GM21717 (cell line): ENCODE data around the gene ACBD6.
"Not testable (repeated sequence)": the region's sequence is repeated elsewhere in the genome, so short reads cannot be mapped to it uniquely, and the experiment has no call there.

ENCODE experiments used
- ATAC-seq: cut with Tn5 transposase; IDR thresholded peaks from one replicate; pipeline ENCODE4 v1.9.1; 2021; ENCODE audit warnings: mild to moderate bottlenecking, moderate library complexity; ENCODE audit not compliant: unreplicated experiment

Gene ACBD6, protein sequence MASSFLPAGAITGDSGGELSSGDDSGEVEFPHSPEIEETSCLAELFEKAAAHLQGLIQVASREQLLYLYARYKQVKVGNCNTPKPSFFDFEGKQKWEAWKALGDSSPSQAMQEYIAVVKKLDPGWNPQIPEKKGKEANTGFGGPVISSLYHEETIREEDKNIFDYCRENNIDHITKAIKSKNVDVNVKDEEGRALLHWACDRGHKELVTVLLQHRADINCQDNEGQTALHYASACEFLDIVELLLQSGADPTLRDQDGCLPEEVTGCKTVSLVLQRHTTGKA

DNA sequence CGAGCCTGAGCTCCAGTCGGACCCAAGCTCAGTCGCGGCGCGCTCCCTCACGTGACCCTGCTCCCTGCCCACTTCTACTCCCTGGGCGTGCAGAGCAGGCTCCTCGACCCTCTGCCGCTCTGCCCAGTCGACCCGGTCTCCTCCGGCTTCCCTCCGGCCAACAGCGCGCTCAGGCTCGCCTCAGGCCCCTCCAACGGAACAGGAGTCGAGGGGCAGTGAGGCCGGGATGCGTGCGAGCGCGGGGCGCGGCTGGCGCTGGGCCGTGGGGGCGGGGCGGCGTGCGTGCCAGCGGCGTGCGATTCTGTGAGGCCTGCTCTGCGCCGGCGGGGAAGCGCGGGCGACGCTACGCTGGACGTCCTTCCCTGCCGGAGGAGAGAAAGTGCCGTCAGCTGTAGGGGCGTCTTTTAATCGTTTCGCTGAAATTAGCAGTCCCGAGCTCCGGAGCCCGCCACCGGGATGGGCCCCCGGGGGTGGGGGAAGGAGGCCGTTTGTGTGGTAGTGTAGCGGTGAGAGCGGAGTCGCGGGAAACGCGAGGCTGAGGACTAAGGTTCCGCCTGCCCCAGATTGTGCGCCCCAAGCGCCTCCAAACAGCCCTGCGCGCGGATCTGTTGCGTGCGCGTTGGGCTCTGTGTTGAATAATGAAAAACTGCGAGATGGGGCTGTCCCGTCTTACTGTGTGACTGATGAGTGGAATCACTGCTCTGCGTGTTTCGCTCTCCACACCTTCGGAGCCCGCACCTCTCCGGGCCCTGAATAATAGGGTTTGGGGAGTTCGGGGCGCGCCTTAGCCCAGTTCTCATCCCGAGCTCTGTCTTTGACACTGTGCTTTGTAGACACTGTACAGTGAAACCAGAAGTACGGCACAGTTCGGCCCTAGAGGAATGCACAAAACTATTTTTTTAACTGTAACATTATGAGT lies at the start of gene ACBD6:
Gene ACBD6 (minus strand): TSS at position 217 of the 919 bp plus-strand sequence. CDS start 311 bp downstream, outside the sequence.
- ATAC-seq, result peak; percentile 86

DNA sequence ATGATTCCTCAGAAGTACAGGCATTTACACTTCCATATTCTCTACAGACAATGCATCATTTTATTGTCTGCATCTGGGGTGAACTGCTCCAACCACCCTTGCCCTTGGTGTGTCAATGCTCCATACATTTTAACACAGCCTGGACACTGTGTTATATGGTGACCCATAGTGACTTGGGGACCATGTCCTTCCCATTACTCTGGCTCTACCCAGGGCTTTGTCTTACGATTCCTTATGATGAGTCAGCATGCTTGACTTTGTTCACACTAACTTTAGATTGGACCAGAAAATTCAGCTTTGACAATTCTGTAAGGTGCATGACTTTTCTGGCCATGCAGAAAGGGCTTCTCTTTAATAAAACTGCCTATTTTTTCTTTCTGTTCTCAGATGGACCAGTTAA lies 49.6 kb upstream of the ACBD6 start:
- no peak for ATAC-seq

DNA sequence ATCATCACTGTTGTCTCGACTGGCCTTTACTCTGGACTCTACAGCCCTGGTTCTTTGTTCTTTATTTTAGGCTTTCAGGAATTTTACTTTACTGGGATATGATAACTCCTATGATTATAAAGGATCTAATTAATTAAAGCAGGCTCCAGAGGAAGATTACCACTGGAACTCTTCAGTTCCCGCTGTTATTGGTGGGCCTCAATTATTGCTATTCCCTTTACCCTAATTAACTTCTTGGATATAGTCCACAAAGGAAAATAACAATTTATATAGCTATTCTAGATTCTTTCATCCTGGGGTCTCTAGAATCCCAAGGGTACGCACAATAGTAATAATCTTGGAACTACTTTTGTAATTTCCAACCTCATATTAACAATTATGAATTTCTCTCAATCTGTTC lies 47.9 kb upstream of the ACBD6 start:
- ATAC-seq, result no peak

DNA sequence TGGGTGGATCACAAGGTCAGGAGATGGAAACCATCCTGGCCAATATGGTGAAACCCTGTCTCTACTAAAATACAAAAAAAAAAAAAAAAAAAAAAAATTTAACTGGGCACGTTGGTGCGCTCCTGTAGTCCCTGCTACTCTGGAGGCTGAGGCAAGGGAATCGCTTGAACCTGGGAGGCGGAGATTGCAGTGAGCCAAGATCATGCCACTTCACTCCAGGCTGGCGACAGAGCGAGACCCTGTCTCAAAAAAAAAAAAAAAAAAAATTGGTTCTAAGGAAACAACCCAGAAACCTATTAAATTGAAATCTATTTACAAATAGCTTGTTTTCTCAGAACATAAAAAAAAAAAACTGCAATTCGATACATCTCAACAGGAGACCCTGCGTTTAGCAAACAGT lies 47.4 kb upstream of the ACBD6 start:
- ATAC-seq, result not testable (repeated sequence)

DNA sequence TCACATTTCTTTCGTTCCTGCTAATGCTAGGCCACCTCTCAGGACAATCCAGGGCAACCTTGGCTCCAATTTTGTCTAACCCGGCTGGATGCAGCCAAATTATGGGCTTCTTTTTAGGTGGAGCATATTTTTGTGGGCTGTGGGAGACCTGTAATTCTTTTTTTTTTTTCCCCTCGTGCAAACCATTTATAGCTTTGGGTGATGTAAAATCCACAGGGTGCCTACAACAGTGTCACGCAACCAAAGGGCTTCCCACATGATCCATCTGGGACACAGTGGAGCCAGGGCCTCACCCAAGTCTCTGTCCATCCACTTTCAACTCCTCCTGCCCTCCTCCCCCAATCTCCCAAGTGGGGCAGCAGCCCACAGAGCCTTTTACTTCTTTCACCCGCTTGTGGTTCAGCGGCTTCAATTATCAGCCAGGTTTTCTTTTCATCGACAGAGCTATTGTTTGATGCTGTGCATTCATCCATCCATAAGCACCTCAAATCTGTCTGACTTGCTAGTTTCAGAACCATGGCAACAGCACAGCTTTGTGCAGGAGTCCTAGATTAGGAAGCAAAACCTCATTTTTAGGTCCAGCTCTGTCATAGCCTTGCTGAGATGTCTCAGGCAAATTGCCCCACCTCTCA lies 46.4 kb upstream of the ACBD6 start:
- ATAC-seq, result no peak

DNA sequence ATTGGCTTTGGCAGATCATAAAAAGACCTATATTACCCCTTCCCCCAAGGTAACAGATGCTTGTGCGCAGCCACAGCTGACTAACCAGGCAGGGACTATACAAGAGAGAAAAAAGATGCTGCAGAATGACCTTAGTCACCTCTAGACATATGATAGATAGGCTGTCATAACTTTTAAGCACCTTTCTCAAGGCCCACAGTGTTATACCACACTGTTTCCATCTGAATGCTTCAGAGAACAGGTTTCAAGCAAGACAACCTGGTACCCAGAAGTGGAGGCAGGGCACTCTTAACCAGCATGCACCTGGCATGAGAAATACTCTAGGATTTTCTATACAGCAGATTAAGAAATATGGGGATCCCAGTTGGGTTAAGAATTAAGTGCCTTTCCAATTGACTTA lies 43.6 kb upstream of the ACBD6 start:
- no peak for ATAC-seq

DNA sequence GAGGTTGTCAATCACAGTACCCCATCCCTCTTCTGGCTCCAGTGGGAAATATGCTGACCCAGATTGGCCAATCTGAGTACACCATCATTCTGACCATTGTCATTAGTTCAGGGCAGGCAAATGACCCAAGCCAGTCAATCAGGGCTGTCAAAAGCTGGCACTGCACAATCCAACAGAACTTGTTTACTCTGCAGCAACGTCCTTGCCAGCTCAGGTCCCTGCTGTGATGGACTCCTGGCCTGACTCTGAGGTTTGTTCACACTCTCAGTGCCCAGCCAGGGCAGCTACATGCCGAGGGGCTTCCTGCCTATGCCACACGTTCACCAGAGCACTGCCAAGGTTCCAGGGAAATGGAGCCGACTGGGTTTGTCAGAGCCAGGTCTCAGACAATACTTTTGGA lies 41.7 kb upstream of the ACBD6 start:
- no peak for ATAC-seq

DNA sequence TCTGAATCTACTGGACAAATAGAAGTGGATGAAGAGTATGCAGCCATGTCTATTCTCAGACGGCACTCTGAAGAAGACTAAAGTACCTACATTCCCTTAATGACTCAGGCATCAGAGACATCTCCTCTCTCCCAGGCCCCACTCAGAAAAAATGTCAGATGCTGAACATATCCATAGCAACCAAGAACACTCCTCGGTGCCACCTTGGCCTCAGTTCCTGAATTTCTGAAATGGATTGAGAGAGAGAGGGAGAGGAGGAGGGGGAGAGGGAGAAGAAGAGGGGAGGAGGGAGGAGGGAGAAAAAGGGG lies 40.4 kb upstream of the ACBD6 start:
- ATAC-seq, result no peak

DNA sequence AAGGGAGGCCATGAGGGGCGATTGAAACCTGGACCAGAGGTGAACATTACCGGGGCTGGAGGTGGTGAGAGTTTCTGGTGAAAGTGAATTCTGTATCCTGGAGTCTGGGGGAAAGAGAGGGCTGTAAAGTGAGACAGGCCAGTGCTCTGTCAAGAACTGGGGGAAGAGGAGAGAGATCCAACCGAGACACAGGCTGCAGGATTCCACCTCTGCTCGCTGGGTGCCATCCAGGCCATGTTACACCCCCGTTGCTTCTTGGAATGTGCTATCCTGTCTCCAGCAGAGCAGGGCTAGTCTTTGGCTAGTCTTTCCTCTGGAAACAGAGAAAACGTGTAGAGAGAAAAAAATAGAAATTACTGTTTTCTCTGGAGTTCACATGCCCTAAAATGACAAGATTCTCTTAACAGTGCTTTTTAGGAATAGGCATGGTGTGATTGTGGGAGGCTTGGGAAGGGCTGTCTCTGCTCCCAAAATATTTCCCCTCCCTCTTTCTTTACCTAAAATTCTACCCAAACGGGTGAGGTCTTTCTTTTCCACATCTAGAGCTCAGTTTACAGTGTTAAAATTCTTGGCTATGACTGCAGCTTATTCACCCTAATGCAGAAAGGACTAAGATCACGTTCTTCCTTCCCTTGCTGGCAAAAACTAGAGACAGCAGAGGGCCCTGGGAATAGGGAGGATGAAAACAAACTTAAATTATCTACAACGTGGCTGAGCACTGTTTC lies 39.9 kb upstream of the ACBD6 start:
- no peak for ATAC-seq

DNA sequence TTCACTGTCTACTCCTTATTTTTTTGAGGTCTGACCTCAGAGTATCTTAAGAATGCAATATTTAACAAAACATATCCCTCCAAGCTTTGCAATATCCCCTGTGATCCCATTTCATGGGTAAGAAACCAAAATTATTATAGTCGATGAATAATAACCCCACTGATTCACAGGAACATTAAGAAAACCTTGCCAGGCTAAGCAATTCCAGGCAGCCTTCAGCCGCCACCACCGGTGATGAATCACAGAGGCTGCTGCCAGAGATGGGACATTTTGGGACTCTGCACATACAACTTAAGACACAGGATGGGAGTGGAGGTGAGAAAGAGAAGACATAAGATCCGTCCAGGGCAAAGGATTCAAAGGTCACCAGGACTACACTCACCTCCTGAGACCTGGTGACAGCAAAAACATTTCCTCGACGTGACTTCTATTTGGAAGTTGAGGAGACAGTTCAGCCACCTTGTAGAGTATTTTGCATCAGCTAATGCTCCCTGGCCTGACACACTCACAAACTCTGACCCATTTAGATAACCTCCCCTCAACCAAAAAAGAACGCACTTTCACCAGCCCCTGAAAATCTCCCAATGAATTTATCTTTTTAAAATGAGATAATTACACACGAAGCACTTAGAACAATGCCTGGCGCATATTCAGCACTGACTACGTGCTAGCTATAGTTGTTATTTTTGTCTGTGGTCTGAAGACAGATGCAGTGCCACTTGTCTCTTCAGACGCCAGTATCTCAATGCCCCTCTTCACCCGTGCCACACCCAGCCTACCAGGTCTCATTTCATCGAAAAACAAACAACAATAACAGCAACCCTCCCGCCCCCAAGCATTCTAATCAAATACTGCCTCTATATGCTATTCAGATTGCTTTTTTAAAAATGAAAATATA lies 38.6 kb upstream of the ACBD6 start:
- ATAC-seq, result no peak

DNA sequence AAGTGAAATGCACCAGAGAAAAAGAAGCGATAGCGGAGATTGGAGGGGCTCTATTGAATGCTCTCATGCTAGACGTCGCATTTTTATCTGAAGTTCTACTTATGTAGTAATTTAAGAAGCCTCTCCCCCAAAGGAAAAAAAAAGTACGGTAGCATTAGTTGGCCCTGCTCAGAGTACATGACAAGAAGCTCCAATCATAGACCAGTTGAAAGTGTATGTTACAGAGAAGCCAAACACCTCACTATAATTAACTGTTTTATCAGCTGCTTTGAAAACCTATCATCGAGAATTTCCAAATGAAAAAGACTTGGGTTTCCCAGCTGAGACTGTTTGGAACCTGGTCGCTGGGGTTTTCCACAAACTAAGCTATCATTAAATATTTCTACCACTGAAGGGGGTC lies 36.8 kb upstream of the ACBD6 start:
- no peak for ATAC-seq

DNA sequence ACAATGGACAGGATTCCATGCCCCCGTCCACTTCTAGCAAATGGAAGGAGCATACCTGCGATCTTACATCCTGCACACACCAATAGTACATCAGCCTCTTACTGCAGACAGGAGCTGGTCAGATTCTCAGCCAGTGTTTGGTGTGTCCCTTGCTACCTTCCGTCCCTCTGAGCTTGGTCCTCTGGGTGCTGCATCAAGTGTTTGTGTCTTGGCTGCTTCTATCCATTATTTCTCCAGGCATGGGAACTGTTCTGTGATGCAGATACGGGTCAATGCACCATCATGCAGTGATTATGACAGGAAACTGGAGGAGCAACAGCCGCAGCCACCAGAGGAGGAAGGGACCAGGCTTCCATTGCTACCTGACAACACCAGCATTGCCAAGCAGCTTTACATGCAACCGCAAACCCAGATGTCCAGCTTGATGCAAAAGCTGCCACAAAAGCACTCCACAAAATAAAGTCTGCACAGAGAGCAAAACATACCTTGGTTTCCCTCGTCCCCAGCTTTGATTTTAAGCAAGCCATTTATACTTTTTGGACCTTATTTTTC lies 34.5 kb upstream of the ACBD6 start:
- ATAC-seq, result no peak

DNA sequence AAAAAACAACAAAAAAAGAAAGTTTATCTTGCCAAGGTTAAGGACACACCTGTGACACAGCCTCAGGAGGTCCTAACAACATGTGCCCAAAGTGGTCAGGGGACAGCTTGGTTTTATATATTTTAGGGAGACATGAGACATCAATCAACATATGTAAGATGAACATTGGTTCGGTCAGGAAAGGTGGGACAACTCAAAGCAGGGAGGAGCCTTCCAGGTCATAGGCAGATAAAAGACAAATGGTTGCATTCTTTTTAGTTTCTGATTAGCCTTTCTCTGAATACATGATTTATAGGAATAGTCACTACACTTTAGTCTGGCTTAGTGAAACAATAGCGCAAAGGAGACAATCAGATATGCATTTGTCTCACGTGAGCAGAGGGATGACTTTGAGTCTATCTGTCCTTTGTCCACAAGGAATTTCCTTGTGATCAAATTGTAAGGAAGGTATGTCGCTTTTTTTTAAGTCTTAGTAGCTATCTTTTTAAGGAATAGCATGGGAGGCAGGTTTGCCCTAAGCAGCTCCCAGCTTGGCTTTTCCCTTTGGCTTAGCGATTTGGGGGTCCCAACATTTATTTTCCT lies 33.1 kb upstream of the ACBD6 start:
- no peak for ATAC-seq

DNA sequence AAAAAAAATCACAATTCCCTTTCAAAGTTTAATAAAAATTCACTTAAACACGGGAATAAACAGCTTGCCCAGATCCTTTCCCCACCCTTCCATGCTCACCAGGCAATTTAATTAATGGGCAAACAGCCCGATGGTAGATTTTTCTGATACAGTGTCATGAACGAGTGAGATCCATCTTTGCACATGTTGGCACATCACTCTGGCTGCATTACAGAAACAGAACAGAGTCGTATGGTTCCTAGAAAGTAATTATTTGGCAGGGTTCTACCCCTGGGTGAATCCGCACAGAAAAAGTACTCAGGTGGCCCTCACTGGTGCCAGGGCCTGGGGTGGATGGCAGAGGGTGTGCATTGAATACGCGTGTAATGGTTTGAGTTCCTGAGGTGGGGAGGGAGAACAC lies 31.8 kb upstream of the ACBD6 start:
- ATAC-seq, result no peak

DNA sequence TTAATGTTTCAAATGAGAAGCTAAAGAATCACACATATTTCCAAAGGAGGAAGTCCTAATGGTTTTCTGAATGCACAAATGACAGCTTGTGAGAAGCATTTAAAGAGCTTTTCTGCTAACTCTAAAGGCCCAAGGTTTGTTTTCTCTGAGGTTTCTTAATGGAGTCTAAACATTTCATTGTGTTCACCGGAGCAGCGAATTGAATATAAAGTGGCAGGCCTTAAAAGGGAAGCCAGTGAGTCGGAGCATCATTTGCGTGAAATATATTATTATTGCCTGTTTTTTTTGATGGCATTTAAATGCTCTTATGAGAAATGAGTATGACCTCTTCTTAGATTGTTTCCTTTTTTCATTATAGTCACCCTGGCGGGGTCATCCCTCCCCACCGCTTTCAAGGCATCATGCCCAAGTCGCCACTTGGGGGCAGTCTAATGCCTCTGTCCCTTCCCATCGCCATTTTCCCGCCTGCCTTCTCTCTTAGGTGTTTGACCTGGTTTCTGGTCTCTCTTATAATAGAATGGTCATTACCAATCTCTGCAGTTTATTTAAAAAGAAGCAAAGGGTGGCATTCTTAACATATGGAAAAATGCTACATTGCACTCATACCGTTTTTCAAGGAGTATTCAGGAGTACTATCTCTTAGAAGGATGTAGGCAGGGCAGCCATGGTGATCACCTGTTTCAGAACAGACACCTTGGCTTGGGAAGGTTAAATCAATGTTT lies 31.1 kb upstream of the ACBD6 start:
- ATAC-seq, result peak; percentile 61

DNA sequence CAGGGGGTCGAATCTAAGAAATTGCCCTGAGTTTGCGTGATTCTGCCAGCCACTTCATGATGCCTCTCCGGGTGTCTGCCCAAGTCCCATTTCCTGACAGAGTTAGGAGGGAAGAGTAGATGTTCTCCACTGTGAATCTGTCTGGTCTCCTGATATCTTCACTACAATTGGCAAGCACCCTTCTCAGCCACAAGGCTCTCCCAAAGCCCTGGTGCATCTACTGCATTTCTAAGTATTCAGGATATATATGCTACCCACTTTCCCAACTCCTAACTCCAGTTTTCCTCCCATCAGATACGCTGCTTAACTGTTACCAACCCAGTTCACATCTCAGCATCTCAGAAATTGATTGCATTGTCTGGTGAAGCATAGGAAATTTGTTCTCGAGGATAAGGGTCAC lies 30.5 kb upstream of the ACBD6 start:
- ATAC-seq, result no peak

DNA sequence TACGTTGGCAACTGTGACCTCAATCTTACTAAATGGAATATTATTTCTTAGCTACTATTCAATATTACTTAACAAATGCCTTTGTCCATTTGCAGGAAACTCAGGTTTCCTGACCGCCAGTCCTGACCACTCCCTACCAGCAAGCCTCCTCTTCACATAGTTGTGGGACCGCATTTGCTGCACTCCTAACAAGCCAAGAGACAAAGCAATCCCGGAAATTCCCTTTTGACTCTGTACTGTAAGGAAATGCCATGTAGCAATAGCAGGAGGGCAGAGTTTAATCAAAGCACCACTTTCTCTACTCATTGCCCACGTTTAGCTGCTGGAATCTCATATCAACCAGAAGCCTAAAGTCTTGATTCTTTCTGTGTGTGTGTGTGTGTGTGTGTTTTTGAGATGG lies 28.1 kb upstream of the ACBD6 start:
- no peak for ATAC-seq

DNA sequence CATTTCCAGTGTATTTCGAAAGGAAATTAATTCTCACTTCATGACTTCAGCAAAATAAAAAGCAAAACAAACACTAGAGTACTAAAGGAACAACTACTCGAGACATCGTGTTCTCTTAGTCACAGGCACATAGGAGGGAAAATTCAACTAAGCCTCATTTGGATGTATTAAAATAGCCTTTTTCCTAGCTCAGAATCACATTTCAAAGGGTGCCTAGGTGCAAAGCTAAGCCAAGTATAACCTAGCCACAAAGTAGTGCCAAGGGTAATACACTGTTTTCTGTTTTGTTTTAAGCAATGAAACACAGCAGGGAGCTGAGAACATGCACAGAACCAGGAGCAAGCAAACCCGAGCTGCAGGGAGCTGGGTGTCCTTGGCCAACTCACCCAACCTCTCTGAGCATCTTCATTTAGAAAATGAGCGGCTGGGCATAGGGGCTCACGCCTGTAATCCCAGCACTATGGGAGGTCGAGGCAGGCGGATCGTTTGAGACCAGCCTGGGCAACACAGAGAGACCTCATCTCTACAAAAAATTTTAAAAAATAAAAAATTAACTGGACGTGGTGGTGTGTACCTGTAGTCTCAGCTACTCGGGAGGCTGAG lies 26.6 kb upstream of the ACBD6 start:
- no peak for ATAC-seq
